Daoy (cell line): ENCODE results near the gene PRSS23. TPM values are rescaled to one million over a fixed set of nuclear protein-coding genes. Genes with fewer than 3 reads are reported as not detected.

Experiments used
- DNase-seq: peaks from one replicate; pipeline ENCODE4 v3.0.0-alpha.2; 2015; ENCODE audit warnings: low read depth
- total RNA-seq: library from RNA; depleted of rRNA; stranded (reverse); fragments of >200 nt; shearing (Covaris generic); gene quantifications from 2 replicates; pipeline ENCODE4 v1.2.3, GENCODE V29; 2014

Gene PRSS23
- total RNA-seq, 1 experiment from 2014 or later: 97.4 TPM

GRCh38 chr11:86790195-86790725 lies 10.1 kb upstream of the PRSS23 start:
- DNase-seq: no peak

- no peak for DNase-seq
Observed at GRCh38 chr11:86790867-86791849, 9.2 kb upstream of the PRSS23 start.

GRCh38 chr11:86792150-86792549 lies 8.2 kb upstream of the PRSS23 start:
- DNase-seq: no peak

- no peak for DNase-seq
Observed at GRCh38 chr11:86793307-86793706, 7.0 kb upstream of the PRSS23 start.

- DNase-seq: no peak
Observed at GRCh38 chr11:86795511-86795910, 4.8 kb upstream of the PRSS23 start.

GRCh38 chr11:86795949-86796348 lies 4.4 kb upstream of the PRSS23 start:
- no peak for DNase-seq

- no peak for DNase-seq
Observed at GRCh38 chr11:86797133-86797532, 3.2 kb upstream of the PRSS23 start.

GRCh38 chr11:86798988-86799387 lies 1.4 kb upstream of the PRSS23 start:
- DNase-seq: peak; percentile 81

GRCh38 chr11:86799680-86800075 lies 664 bp upstream of the PRSS23 start:
- DNase-seq: peak; percentile 55

GRCh38 chr11:86800960-86801272 lies 574 bp downstream of the PRSS23 start:
- no peak for DNase-seq

GRCh38 chr11:86801364-86801763 lies 1.0 kb downstream of the PRSS23 start:
- no peak for DNase-seq

- no peak for DNase-seq
Observed at GRCh38 chr11:86802146-86802545, 1.8 kb downstream of the PRSS23 start.

GRCh38 chr11:86802601-86803051 lies 2.3 kb downstream of the PRSS23 start:
- DNase-seq: peak; percentile 68

- peak; percentile 28 for DNase-seq
Observed at GRCh38 chr11:86803136-86804045, 3.0 kb downstream of the PRSS23 start.

GRCh38 chr11:86804951-86805350 lies 4.6 kb downstream of the PRSS23 start:
- DNase-seq: peak; percentile 39

- peak; percentile 38 for DNase-seq
Observed at GRCh38 chr11:86805873-86806310, 5.5 kb downstream of the PRSS23 start.

GRCh38 chr11:86806903-86807302 lies 6.6 kb downstream of the PRSS23 start:
- DNase-seq: no peak

GRCh38 chr11:86807360-86807759 lies 7.0 kb downstream of the PRSS23 start:
- no peak for DNase-seq

- DNase-seq: no peak
Observed at GRCh38 chr11:86809561-86809960, 9.2 kb downstream of the PRSS23 start.

- DNase-seq: no peak
Observed at GRCh38 chr11:86810288-86810687, 9.9 kb downstream of the PRSS23 start.

GRCh38 chr11:86811637-86812321 lies 11.4 kb downstream of the PRSS23 start:
- peak; percentile 79 for DNase-seq

GRCh38 chr11:86812322-86812670 lies 12.0 kb downstream of the PRSS23 start:
- no peak for DNase-seq
